Endothelial cell of umbilical vein (primary cell): ENCODE data around the gene BDH1.

Experiments used
- EZH2 ChIP-seq: IDR thresholded peaks from 2 replicates; pipeline ENCODE4 v1.6.1; 2012; ENCODE audit warnings: borderline replicate concordance, low read depth, mild to moderate bottlenecking, moderate library complexity, low read length, inconsistent platforms; ENCODE audit not compliant: severe bottlenecking
- FOS ChIP-seq: IDR thresholded peaks from 2 replicates; pipeline ENCODE4 v1.6.1; 2011; ENCODE audit warnings: mild to moderate bottlenecking, low read length, moderate library complexity, borderline replicate concordance; ENCODE audit not compliant: insufficient read depth
- GATA2 ChIP-seq: IDR thresholded peaks from 2 replicates; pipeline ENCODE4 v1.7.0; 2011; ENCODE audit warnings: low read depth, mild to moderate bottlenecking, moderate library complexity, mixed read lengths, low read length; ENCODE audit not compliant: insufficient read length, insufficient read depth
- JUN ChIP-seq: IDR thresholded peaks from 2 replicates; pipeline ENCODE4 v1.6.1; 2011; ENCODE audit warnings: borderline replicate concordance, low read depth; ENCODE audit not compliant: insufficient read length, insufficient read depth
- MYC ChIP-seq: IDR thresholded peaks from one replicate; pipeline ENCODE4 v1.6.1; 2011; ENCODE audit warnings: mild to moderate bottlenecking, low read depth, low read length
- POLR2A ChIP-seq: IDR thresholded peaks from 2 replicates; pipeline ENCODE4 v1.6.1; 2012; ENCODE audit warnings: low read depth, mild to moderate bottlenecking, control low read depth, low read length
- POLR2AphosphoS5 ChIP-seq: IDR thresholded peaks from 2 replicates; pipeline ENCODE4 v1.6.1; 2012; ENCODE audit warnings: low read depth, mild to moderate bottlenecking, control low read depth, low read length, moderate library complexity; ENCODE audit not compliant: insufficient read depth
- TF ChIP-seq, protein P1 (sequence below), 2 donors: IDR thresholded peaks; 1 replicate in 1 of 2; 2 replicates in 1 of 2; pipeline ENCODE4 v1.5.1; 2011; ENCODE audit warnings: low read length in 2 of 2, mild to moderate bottlenecking in 2 of 2, moderate library complexity in 2 of 2, control low read depth in 1 of 2, inconsistent platforms in 1 of 2, low read depth in 1 of 2; ENCODE audit not compliant: insufficient read depth in 1 of 2; ENCODE audit errors: extremely low read depth in 1 of 2
- TF ChIP-seq, protein P2 (sequence below): IDR thresholded peaks from 2 replicates; pipeline ENCODE4 v1.6.1; 2011; ENCODE audit not compliant: insufficient read depth, insufficient read length

DNA sequence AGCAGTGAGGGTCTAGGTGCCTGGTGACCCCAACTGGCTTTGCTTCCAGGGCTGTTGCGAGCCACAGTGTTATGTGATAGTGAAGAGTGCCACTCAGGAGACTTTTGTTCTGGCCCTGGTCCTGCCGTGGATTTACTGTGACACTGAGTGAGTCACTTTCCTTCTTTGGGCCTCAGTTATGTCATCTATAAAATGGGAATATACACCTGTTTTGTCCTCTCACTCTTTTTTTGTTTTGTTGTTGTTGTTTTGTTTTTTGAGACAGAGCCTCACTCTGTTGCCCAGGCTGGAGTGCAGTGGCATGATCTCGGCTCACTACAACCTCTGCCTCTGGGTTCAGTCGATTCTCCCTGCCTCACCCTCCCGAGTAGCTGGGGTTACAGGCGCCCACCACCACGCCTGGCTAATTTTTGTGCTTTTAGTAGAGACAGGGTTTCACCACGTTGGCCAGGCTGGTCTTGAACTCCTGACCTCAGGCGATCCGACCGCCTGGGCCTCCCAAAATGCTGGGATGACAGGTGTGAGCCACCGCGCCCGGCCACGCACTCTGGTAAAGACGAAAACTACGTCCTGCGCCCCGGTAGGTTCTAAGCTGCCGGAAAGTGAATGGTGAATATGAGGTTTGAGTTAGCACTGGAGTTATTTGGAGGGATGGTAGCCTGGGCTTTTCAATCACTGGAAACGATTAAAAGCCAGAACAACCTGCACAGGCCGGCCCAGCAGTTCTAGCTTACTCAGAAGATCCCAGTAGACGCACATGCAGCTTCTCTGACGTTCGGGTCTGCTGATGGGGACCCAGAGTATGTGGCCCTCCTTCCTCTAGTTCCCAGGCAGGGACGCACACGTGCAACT, 46.6 kb downstream of the BDH1 start:
- TF ChIP-seq EZH2 (no peak), POLR2A (no peak), POLR2AphosphoS5 (no peak), GATA2 (no peak), MYC (no peak), JUN (no peak), FOS (no peak)
- TF ChIP-seq, protein P1, sequence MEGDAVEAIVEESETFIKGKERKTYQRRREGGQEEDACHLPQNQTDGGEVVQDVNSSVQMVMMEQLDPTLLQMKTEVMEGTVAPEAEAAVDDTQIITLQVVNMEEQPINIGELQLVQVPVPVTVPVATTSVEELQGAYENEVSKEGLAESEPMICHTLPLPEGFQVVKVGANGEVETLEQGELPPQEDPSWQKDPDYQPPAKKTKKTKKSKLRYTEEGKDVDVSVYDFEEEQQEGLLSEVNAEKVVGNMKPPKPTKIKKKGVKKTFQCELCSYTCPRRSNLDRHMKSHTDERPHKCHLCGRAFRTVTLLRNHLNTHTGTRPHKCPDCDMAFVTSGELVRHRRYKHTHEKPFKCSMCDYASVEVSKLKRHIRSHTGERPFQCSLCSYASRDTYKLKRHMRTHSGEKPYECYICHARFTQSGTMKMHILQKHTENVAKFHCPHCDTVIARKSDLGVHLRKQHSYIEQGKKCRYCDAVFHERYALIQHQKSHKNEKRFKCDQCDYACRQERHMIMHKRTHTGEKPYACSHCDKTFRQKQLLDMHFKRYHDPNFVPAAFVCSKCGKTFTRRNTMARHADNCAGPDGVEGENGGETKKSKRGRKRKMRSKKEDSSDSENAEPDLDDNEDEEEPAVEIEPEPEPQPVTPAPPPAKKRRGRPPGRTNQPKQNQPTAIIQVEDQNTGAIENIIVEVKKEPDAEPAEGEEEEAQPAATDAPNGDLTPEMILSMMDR (IDR thresholded peaks at IDR 0.05; ENCODE audit: extremely low read depth in 1 of 2, insufficient read depth in 1 of 2, low read depth in 1 of 2, low read length in 2 of 2) = no peak
- TF ChIP-seq, protein P2, sequence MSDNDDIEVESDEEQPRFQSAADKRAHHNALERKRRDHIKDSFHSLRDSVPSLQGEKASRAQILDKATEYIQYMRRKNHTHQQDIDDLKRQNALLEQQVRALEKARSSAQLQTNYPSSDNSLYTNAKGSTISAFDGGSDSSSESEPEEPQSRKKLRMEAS = no peak
